HG03103 (cell line): ENCODE results near the gene F12.
"Not testable (repeated sequence)": the region's sequence is repeated elsewhere in the genome, so short reads cannot be mapped to it uniquely, and the experiment has no call there.

Experiments
- ATAC-seq: cut with Tn5 transposase; IDR thresholded peaks from one replicate; pipeline ENCODE4 v1.9.1; 2021; ENCODE audit warnings: low read depth; ENCODE audit not compliant: unreplicated experiment

Gene F12

DNA sequence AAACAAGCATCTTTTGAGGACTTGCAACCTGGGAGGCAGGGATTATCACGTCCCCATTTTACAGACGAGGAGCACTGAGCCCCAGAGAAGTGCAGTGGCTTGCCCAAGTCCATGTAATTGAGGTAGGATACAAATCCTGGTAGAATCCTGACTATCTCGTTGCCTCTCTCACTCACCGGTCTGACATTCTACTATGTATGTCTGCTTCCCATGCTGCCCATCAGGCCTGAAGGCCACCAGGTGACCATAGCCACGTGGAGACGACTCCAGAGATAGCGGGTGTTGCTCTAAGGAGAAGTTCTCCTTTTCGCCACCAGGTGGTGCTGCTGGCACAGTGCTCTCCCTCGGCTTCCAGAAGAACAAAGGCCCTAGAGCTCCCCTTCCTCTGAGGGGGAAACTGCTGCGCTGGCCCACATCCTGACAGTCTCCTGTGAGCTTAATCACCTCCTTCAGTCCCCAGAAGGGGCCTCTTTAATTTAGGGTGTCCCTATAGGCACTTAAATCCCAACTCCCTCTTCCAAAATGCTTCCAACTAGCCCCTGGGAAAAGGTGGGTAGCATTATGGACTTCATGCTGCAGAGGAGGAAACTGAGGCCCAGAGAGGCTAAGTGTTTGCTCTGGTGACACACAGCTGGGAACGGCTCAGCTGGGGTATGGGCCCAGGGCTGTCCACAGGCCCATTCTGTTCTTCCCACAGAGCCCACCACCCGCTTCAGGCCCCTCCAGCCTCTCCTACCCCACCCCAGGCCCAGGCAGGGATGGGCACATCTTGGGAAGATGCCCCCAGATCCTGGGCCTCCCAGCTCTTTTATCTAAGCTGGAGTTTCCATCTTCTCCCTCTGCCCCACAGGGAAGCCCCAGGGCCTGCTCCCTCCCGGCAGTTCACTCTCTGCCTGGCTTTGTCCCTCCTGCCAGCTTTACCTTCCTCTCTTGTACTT, 18.7 kb downstream of the F12 start:
- ATAC-seq: peak; percentile 51

DNA sequence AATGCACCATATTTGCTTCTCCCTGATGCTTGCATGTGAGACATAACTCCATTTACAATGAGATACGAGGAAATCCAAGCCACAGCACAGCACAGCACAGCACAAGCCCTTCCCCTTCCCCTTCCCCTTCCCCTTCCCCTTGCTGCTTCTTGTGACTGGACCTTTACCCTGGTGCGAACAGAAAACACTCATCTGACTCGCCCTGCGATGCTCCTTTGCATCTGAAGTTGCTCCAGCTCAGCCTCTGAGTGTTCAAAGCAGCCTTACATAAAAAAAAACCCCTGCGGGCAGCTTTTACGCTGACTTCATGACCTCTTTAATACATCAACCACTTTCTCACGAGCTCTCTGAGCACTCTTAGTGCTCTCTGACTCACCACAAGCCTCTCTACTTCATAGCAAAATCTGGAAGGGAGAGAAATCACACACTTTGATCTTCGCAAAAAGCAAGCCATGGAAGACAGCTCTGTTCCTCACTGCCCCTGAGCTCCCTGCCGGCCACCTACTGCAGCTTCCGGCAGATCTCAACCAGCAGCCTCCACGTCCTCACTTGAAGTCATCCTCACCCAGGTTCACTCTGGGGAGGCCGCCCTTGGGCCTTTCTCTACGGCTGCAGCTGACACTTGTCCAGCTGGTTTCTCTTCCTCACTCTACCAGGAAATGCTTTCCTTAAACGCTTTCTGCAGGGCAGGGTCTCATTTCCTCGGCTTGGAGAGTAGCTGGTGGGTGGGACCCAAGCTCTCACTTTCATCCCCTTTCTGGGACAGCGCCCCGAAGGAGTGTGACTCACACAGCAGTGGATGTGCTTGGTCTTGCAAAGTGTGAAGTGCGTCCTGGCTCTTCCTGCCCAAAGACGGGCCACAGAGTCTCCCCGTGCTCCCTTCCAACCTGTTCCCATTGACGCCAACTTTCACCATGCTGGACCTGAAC, 19.9 kb downstream of the F12 start:
- ATAC-seq: peak; percentile 43

DNA sequence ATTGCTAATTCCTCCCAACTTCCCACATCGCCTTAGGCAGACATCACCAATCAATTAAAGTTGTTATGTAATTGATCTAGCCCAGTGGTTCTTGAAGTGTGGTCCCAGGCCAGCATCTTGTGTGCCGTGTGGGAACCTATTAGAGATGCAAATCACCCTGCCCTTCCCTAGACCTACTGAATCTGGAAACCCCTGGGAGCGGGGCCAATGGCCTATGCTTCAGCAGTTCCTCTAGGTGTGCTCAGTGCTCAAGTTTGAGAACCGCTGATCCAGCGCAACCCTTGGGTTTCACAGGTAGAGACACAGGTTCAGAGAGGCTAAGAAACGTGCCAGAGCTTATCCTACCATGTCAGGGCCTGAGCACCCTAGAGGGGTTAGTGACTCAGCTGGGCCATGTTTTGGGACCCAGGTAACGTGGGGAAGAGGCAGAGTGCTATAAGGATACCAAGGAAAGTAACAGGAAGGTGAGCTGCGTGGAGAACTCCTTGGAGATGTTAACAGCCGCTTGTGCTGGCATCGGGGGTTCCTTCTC, 20.8 kb downstream of the F12 start:
- ATAC-seq: no peak

DNA sequence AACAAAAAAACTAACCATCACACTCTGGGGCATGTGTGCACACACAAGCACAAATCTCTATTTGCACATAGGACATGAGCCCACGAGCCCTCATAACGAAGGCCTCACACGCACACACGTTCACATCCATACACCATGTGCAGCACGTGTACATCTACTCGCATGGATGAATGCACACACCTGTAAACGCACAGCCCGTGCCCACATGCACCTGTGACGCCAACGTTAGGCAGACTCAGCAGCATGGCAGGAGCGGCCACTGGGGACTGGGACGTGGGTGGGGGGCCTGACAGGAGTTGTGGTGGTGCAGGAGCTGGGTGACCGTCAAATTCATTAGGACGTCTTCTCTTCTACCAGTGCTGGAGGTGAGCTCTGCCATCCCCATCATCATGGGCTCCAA, 22.0 kb downstream of the F12 start:
- no peak for ATAC-seq

DNA sequence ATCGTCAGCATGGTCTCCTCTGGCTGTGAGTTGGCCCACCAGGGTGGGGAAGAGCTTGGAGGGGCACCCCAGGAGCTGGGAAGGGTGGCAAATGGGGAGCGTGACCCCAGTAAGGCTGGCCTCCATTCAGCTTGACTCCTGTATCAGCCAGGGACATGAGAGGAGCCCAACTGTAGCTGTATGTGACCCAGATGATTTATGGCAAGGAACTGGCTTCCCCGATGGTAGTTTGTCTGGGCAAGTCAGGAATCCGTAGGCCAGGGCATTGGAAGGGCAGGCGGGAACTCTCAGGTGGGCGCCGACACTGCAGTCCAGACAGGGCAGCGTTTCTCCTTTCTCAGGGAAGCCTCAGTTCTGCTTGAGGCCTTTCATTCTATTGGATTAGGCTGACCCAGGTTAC, 22.8 kb downstream of the F12 start:
- ATAC-seq: no peak

DNA sequence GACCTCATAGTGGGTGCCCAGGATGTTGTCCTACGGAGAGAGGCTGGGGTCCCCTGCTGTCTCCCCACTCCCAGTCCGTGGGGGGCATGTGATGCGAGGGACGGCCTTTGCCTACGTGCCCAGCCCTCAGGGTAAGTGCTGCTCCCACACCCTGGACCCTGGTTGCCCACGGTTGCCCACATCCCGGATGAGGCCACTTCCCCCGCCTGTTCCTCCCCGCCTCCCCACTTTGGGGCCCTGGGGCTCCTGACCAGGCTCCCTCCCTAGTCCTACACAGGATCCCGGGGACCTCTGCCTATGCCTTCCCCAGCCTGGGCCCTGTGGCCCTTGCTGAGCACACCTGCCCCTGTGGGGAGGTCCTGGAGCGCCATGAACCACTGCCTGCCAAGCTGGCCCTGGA, 23.6 kb downstream of the F12 start:
- ATAC-seq: no peak

DNA sequence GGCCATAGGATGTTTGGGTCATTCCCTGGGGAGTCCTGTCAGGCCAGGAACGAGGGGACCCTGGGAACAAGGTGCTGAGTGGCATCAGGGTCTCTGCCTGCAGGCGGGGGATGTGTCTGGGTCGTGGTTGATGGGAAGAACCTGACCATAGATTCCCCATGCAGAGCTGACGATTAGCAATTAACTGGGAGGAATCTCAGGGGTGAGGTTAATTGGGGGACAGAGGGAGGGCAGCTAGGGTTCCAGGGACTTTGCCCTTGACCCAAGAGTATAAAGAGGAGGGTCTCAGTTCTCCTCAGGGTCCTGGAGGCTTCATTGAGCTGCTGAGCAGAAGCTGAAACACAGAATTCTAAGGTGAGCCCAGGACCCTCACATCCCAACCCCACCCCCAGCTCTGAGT, 25.2 kb downstream of the F12 start, which contains the start of gene SLC34A1:
TSS of gene SLC34A1 (plus strand) at position 301 of the 400 bp plus-strand sequence. CDS start 1,308 bp downstream, outside the sequence.
- no peak for ATAC-seq

DNA sequence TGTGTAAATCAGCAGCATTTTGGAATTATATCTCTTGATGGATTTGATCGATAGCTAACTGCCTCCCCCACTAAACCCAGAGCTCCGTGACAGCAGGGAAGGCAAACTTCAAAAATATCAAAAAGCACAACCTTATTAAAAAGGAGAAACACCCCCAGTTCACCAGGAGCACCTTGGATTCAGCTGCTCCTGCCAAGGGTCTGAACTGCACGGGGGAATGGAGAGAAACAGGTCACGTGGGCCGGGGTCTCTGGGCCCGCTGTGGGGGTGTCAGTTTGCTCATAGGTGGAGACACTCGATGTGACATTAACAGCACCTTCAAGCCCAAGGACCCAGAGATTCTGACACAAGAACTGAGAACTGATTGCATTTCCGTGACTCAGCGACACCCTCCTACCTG, 26.2 kb downstream of the F12 start:
- no peak for ATAC-seq

DNA sequence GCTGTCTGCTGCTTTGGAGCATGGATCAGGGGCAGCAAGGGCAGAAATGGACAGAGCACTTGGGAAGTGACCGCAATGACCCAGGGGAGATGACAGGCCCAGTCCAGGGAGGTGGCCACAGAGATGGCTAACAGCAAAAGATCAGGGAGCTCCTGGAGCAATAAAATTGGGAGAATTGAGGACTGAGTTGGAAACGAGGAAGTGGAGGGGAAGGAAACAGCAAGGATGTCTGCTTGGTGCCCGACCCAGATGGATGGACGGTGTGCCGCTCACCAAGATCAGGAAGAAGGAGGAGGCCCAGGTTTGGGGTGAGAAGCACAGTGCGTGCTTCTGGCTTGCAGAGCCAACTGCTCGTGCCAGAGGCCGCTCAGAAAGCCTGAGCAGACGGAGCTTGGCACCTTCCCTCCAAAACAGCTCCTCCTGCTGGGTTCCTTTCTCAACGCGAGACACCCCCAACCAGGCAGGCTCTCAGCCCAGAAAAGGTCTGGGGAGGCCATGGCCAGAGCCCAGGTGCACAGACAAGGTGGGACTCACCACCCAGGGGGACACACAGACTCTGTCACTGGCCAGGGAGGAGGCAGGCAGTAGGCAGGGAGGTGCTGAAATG, 26.8 kb downstream of the F12 start:
- no peak for ATAC-seq

DNA sequence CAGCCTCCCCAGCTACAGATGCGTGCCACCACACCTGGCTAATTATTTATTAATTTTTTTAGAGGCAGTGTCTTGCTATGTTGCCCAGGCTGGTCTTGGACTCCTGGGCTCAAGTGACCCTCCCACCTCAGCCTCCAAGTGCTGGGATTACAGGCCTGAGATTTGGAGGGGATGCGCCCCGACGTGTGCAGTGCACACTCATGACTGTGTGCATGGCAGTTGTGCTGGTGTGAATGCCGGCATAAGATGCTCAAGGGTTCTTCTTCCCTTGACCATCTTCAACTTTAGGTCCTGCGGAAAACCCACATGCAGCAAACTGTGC, 28.6 kb downstream of the F12 start:
- no peak for ATAC-seq

DNA sequence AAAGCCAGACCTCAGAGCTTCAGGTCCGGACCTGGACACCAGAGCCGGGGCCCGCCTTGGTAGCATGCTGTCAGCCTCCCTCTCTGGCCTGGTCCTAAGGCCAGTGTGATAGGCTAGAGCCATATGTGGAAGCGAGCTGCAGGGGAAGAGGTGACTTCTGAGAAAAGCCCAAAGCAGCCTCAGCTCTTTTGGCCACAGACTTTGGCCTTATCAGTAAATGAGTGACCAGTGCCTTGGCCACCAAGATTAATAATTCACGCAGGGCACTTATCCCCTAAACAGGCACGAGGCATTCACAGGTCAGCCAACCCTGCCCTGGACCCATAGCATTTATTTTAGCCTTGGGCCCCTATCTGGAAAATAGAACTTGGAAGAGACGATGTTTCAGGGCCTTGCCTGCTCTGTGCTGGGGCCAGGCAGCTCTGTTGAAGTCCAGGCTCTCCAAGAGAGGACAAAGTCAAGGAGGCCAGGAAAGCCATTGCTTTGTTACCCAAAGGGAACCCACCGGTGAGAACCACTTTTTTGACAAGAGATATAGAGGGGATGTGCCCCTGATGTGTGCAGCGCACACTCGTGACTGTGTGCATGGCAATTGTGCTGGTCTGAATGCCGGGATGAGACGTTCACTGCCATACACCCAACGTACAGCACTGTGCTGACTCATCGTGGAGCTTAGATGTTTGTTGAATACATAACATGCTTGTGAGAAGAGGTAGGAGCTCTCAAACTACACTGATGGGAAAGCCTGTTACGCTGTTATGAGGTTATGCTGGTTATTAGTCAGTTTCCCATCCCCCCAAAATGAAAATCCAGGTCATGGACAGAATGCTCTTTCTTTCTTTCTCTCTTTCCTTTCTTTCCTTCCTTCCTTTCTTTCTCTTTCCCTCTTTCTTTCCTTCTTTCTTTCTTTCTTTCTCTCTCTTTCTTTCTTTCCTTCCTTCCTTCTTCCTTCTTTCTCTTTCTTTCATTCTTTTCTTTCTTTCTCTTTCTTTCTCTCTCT, 30.2 kb downstream of the F12 start:
- ATAC-seq: no peak

DNA sequence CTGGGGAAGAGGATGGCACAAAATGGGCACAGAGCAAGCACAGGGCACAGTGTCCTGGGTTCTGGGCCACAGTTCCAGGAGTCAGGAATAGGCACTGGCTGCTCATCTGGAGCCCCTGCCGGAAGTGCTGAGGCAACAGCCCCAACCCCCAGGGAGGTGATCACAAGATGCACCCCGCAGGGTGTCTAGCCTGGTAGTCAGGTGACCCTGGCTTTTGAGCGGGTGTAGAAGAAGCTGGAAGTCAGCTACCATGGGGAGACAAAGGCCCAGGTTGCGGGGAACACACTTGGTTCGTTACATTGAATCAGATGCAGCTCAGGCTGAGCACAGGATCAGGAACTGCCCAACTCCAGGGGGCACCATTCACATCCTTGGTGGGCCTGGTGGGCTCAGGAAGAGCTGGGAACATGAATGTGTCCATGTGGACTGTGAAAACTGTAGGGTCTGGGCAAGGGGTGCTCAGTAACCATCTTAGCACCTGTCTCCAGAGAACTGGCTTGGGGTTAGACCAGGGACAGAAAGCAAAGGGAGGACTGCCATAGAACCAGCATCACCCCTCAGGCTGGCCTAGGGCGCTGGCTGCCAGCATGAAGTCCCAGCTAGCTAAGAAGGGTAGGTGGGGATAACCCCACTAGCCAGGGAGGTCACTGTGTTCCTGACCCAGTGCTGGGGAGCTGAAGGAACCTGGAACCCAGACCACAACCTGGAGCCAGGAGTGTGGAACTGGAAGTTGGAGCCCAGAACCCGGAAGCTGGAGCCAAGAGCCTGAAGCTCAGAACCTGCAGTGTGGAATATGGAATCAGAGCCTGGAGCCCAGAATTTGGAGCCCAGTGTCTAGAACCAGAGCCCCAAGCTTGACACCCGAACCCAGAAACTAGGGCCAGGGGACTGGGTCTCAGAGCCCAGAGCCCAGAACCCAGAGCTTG, 31.2 kb downstream of the F12 start:
- ATAC-seq: no peak

DNA sequence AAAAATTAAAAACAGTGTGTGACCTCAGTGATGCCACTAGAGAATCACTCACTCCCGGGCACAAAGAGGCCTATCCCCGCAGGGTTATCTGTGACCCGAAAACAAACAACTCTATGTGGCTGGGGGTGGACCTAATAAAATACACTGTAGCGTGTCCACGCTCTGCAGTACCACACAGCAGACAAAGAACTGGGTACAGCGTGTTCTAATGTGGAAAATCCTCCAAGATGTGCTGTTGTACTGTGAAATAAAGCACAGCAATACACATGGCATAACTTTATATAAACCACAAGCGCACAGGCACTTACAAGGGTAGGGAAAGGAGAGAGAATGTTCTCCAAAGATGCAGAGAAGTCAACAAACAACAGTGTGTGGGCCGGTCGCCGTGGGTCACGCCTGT, 33.3 kb downstream of the F12 start:
- no peak for ATAC-seq

DNA sequence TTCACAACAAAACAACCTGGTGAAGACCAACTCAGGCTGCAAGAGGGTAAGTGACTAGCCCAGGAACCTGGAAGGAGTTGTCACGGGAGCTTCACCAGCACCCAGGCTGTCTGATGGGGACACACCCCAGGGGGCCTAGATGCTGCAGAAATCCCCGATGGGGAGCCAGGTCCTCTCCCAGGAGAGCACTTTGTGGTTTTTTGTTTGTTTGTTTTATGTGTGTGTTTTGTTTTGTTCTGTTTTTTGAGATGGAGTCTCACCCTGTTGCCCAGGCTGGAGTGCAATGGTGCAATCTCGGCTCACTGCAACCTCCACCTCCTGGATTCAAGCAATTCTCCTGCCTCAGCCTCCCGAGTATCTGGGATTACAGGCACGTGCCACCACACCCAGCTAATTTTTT, 33.8 kb downstream of the F12 start:
- not testable (repeated sequence) for ATAC-seq

DNA sequence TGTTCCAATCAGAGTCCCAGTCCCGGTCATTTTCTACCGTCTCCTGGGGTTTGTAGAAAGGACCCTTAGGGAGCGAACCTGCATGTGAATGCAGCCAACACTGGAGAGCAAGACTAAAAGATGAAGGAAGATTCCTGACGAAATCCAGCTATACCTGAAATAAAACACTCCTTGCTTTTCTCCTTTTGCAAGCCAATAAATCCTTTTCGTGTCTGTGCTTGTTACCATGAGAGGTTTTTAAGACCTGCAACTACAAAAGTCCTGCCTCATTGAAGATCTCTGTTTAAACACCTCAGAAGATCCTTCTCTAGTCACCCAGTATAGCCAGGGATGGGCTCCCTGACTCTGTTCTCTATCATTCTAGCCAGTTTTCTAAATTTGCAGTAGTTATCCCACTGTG, 35.2 kb downstream of the F12 start:
- no peak for ATAC-seq

DNA sequence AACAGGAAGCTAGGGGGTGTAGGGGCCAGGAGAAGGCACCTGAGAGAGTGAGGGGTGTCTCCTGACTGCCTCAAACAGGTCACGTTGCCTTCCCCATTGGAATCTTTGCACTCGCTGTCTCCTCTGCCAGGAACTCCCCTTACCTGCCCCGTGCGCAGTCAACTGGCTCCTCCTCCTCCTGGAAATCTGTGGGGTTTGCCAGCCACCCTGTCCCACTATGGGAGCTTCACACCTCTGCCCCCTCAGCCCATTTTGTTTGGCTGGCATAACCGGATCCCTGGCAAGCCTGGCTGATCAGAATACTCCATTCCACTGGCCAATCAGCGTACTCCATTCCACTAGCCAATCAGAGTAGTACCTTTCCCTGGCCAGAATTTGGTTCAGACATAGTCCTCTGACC, 35.6 kb downstream of the F12 start:
- no peak for ATAC-seq

DNA sequence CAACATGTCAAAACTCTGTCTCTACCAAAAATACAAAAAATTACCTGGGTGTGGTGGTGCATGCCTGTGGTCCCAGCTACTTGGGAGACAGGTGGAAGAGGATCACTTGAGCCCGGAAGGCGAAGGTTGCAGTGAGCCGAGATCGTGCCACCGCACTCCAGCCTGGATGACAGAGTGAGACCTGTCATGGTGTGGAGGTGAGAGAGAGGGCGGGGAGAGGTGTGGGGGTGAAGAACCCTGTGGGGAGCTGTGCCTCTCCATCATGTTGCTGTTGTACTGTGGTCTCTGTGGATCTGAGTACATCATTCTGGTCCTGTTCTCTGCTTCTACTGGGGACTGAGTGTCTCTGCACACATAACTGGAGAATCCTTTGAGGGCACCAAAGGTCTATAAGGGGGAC, 36.5 kb downstream of the F12 start:
- no peak for ATAC-seq

DNA sequence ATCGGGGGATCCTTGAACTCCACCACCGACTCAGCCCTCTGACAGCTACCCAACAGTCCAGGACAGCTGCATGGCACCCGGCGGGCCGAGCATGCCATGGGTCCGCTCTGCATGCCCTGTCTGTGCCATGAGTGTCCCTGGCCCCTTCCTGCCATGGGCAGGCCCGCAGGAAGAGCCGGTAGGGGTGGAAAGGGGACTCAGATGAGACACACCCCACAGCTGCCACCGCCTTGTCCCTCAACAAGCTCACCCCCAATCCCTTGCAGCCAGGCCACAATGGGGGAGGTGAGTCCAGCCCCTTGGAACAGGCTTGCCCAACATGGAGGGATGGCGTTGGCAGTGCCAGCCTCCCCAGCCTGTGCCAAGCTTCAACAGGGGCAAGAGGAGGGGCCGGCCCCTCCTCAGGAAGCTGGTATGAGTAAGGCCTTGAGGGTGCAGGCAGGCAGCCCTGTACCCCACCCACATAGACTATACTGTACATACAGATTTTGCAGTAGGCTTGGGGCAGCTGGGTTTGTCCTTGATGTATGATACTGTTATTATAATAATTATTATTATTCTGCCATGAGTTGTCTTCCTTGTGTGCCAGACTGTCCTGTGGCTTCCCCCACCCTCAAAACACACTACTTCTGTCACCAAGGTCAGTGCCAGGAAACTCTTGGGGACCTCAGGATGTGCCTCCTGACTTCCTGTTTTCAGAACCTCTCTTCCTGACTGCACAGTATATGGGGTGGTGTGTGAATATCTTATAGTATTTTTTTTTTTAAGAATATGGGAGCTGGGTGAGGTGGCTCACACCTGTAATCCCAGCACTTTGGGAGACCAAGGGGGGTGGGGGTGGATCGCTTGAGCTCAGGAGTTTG, 37.1 kb downstream of the F12 start:
- ATAC-seq: no peak
